ENCODE measurements around the gene YPEL2.
"Not testable (repeated sequence)": the region's sequence is repeated elsewhere in the genome, so short reads cannot be mapped to it uniquely, and the experiment has no call there.

YPEL2 gene

DNA sequence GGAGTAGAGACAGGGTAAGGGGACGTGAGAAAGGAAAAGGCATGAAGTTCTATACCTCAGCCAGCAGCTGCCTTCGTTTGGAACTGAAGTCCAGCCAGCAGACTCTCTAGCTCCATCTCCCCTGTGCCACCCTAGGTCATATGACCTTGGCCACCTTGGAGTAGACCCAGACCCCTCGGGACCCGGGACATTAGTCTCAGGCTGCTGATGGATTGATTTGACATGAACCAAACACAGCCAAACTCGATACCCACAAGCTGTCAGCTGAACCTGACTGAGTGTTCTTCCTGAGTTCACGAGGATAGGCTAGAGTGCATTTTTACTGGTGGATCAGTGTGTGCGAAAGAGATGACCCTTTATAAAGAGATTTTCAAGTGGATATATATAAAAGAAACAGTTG lies 68.5 kb downstream of the YPEL2 start:
- no peak for DNase-seq (ENCODE audit: extremely low spot score, insufficient read length, low read depth)
- no peak for FAIRE-seq

DNA sequence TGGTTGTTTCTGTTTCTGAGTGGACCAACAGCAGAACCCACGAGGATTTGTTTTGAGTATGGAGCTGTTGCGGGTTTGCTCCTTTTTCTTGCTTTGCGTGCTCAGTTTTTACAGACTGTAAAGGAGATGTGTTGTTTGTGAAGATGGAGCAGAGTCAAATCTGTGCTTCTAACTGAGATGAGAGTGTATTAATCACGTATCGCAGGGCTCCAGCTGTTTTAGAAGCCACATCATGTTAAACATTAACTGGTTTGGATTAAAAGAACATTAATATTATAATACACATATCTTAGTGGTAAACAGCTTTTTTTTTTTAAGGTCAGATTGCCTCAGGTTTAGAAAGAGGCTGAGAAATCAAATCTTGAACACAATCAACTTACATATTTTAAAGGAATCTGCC lies 69.4 kb downstream of the YPEL2 start:
- no peak for DNase-seq (ENCODE audit: extremely low spot score, insufficient read length, low read depth)
- no peak for FAIRE-seq

DNA sequence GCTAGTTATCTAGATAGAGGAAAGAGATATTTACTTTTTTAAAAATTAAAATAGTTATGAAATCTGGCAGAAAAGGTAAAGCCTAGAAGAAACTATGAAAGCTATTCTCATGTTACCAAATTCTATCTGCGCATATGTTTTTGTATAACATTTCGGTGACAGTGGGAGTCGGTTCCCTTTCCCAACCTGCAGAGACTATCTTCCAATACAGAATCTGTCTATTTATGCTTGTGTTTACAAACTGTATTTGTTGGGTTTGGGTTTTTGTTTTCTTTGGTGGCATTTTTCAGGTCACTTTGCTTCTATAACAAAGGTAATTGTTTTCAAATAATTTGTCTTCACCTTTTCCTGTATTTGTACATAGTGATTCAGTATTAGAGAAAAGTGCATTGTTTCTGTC lies 69.8 kb downstream of the YPEL2 start:
- DNase-seq (ENCODE audit: extremely low spot score, insufficient read length, low read depth): no peak
- no peak for FAIRE-seq

GRCh38 chr17:59401725-59402124 lies 70.3 kb downstream of the YPEL2 start:
- DNase-seq (ENCODE audit: extremely low spot score, insufficient read length, low read depth): no peak
- no peak for FAIRE-seq

DNA sequence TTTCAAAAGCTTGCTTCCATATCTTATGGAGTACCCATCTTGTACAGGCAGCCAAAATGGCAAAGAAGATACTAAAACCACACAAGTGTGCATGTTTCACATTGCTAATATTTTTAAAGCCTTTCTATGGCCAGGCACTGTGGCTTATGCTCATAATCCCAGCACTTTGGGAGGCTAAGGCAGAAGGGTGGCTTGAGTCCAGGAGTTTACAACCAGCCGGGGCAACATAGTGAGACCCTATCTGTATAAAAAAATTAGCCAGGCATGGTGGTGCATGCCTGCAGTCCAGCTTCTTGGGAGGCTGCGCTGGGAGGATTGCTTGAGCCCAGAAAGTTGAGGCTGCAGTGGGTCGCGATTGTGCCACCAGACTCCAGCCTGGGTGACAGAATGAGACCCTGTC lies 71.3 kb downstream of the YPEL2 start:
- FAIRE-seq: no peak

GRCh38 chr17:59404471-59404870 lies 73.0 kb downstream of the YPEL2 start:
- no peak for FAIRE-seq
- DNase-seq (ENCODE audit: extremely low spot score, insufficient read length, low read depth): no peak

More for the DNA sequence above, 71.3 kb downstream of the YPEL2 start:
- DNase-seq (ENCODE audit: extremely low spot score, insufficient read length, low read depth): no peak

- FAIRE-seq (no peak), DNase-seq (ENCODE audit: extremely low spot score, insufficient read length, low read depth) (no peak)
These were observed 74.7 kb downstream of the YPEL2 start for GRCh38 chr17:59405944-59406705.

DNA sequence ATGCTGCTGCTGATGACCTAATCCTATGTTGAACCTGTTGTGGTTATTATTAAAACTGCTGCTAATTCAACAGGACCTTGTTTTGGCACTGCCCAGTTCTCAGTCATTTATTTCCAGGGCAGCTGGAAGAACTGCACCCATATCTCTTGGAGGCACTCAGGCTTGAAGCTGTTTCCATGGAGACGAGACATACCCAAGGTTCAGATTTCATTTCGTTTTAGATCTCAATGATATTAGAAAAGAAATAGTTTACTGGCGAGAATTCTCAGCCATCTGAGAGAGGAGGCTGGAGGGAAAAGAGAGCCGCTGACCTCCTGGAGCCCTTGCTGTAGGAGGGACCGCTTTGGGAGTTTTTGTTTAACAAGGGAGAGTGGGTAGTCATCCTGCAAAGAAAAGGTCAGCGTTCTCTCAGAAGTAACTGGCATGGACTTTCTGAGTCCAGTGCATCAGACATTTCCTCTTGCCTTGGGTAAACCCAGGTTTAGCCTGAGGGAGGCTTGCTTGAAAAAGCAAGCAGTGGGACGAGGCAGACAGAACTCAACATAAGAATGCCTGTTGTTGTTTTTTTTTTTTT lies 75.4 kb downstream of the YPEL2 start:
- no peak for DNase-seq (ENCODE audit: extremely low spot score, insufficient read length, low read depth)
- FAIRE-seq: no peak

DNA sequence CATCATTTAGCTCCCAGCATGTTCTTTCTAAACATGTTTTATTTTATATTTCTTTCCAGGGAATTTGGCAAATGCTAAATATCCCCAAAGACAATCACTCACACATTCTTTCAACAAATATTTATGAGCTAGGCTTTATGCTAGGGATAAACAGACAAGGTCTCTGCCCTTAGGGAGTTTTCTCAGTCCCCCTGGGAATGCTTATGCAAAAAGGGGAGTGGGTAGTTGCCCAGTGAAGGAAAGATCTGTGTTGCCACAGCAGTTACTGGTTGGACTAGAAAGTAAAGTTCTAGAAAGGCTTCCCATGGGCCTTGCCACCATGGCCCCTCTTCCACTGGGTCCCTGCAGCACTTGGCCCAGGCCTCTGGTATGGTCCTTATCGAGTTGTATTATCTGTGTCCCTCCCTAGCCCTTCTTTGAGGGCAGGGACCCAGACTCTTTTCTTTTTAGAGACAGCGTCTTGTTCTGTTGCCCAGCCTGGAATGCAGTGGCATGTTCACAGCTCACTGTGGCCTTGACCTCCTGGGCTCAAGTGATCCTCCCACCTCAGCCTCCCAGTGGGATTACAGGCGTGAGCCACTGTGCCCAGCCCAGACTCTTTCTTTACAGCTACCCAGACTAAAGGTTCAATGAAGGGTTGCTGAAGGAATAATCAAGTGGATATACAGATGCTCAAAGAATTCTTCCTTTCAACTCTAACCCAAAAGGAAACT lies 78.0 kb downstream of the YPEL2 start:
- FAIRE-seq: no peak
- DNase-seq (ENCODE audit: extremely low spot score, insufficient read length, low read depth): no peak

- DNase-seq (ENCODE audit: extremely low spot score, insufficient read length, low read depth): no peak
- no peak for FAIRE-seq
These were observed 78.6 kb downstream of the YPEL2 start for GRCh38 chr17:59410049-59410437.

- DNase-seq (ENCODE audit: extremely low spot score, insufficient read length, low read depth); FAIRE-seq: not testable (repeated sequence)
These were observed 81.0 kb downstream of the YPEL2 start for GRCh38 chr17:59412431-59412830.

- FAIRE-seq: no peak
- no peak for DNase-seq (ENCODE audit: extremely low spot score, insufficient read length, low read depth)
These were observed 81.7 kb downstream of the YPEL2 start for GRCh38 chr17:59413014-59413766.

DNA sequence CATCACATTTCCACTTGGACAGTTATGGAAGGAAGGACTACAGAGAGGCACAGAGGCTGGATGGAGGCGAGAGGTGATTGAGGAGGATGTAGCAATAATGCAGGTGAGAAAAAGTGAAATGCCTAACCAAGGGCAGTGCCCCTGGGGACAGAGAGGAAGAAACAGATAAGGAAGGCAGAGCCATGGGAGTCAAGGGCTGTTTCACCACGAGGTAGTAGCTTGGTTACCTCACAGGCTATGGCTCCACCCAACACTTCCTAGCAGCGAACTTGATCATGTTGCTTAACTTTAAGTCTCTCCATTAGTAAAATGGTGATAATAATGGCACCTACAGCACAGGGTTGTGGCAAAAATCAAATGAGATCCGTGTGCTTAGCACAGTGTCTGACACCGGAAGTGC lies 83.9 kb downstream of the YPEL2 start:
- FAIRE-seq: no peak
- no peak for DNase-seq (ENCODE audit: extremely low spot score, insufficient read length, low read depth)

DNA sequence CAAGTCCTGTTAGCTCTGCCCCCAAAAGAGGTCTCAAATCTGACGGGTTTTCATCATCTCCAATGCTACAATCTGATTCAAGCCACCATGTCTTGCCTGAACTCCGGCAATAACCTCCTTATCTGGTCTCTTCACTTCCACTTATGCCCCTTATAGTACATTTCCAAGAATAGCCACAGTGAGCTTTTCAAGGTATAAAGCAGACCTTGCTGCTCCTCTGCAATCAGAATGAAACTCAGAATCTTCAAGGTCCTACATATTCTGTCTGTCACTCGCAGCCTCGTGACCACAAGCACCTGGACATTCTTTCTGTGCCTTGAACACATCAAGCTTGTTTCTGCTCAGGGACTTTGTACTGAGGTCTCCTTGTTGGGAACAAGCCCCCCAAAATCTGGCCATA lies 84.7 kb downstream of the YPEL2 start:
- no peak for DNase-seq (ENCODE audit: extremely low spot score, insufficient read length, low read depth)
- FAIRE-seq: no peak

- DNase-seq (ENCODE audit: extremely low spot score, insufficient read length, low read depth): no peak
- no peak for FAIRE-seq
These were observed 86.0 kb downstream of the YPEL2 start for GRCh38 chr17:59417452-59417851.

DNA sequence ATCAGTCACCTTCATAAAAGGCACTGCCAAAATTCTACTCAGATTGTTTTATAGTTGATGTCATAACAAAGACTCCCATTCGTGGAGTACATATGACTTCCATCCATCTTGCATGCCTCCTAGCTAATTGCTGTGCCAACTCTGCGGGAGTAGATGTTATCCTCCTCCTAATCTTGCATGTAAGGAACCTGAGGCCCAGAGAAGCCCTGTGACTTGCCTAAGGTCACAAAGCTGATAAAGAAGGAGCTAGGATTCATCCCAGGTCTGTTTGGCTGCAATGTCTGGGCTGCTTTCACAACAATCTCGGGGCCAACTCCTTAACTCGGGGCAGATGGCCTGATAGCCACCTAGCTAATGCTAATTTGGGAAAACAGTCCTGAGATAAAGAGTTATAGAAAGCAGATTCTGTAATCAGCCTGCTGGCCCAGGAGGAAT lies 87.3 kb downstream of the YPEL2 start:
- no peak for DNase-seq (ENCODE audit: extremely low spot score, insufficient read length, low read depth)
- no peak for FAIRE-seq

- no peak for DNase-seq (ENCODE audit: extremely low spot score, insufficient read length, low read depth)
- FAIRE-seq: no peak
These were observed 89.4 kb downstream of the YPEL2 start for GRCh38 chr17:59420901-59421300.

GRCh38 chr17:59421722-59422121 lies 90.3 kb downstream of the YPEL2 start:
- DNase-seq (ENCODE audit: extremely low spot score, insufficient read length, low read depth): no peak
- no peak for FAIRE-seq

GRCh38 chr17:59423137-59423724 lies 91.8 kb downstream of the YPEL2 start:
- DNase-seq (ENCODE audit: extremely low spot score, insufficient read length, low read depth) (no peak), FAIRE-seq (no peak)

DNA sequence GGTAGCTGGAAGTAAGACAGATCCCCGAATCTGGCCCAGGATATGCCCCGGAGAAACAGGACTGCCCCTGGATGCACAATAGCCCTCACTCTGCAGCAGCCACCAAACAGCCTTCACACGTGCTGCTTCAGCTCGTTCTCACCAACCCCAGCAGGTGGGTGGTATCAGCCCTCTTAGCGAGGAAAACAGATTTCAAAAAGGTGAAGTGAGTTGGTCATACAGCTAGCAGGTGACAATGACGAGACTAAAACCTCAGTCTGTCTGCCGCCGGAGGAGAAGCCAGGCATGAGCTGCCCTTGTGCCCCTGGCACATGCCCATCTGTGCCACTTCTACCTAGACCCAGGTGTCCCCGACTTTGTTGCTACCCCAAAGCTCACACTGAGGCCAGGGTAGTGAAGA lies 92.4 kb downstream of the YPEL2 start:
- FAIRE-seq (no peak), DNase-seq (ENCODE audit: extremely low spot score, insufficient read length, low read depth) (no peak)
